T-helper 22 cell (primary cell): ENCODE data around the gene CASKIN2.

Experiments
- DNase-seq: peaks from one replicate; pipeline ENCODE4 v3.0.0-alpha.2; 2020; ENCODE audit warnings: low read depth

The CASKIN2 gene

DNA sequence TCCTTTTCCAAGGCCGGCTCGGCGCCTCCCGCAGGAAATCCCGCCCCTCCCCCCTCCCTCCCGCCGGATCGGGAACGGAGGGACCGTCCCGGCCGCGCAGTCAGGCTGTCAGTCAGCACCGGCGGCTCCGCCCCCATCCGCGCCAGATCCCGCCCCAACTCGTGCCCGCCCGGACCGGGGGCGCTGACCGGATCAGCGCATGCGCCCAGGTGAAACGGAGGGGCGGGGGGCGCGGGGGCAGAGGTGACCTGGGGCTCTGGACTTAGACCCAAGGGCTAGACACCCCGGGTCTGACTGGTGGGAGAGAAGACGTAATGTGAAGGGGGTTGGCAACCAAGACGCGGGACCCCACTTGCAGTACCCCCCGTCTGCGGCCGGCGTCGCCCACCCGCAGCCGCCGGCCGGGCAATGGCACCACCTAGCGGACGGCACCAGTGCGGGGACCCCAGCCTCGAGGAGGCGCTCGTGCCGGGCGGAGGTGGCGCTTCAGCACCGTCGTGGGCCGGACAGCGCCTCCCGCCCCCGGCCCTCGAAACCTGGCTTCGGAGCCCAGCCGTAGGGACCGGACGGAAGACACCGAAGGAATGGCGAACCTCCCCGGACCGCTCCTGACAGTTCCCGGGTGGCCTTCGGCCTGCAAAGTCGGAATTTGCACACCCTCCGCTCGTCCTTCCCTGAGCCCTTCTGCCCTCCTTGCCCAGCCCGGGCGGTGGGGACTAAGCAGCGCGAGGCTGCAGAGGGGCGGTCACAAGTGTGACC is at the start of gene CASKIN2:
CASKIN2 (minus strand) TSS at position 42 of the 759 bp plus-strand sequence. CDS start 1,733 bp downstream, outside the sequence.
- peak; percentile 51 for DNase-seq

DNA sequence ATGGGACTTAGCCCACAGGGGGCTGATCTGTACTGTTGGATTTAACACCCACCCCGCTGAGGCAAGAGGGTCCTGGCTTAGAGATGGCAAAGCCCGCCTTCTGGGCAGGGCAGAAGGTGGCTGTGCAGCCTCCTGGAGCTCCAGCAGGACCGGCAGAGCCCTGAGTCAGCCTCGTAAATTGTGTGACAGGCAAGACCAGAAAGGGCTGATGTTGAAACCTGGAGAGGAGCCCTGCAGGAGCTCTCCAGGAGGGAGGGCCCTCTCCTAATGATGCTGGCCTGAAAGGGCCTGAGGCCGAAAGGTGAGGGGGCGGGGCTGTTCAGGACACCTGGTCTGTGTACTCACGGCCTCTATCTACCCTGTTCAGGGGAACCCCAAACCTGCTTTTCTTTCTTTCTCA is 49.7 kb upstream of the CASKIN2 start:
- DNase-seq: no peak

DNA sequence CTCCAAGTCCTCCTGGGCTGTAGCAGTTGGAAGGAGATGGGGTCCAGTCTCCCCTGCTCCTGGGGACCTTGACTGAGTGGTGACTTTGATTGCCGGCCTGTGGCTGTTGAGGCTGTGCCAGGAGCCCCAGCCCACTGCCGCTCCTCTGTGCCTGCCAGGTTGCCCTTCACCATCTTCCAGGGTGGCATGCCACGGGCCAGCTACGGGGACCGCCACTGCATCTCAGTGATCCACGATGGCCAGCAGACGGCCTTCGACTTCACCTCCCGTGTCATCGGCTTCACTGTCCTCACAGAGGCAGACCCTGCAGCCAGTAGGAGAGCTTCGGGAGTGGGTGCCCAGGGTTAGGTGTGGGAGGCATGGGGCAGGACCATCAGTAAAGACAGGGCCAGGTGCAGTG is 48.9 kb upstream of the CASKIN2 start:
- DNase-seq: no peak

DNA sequence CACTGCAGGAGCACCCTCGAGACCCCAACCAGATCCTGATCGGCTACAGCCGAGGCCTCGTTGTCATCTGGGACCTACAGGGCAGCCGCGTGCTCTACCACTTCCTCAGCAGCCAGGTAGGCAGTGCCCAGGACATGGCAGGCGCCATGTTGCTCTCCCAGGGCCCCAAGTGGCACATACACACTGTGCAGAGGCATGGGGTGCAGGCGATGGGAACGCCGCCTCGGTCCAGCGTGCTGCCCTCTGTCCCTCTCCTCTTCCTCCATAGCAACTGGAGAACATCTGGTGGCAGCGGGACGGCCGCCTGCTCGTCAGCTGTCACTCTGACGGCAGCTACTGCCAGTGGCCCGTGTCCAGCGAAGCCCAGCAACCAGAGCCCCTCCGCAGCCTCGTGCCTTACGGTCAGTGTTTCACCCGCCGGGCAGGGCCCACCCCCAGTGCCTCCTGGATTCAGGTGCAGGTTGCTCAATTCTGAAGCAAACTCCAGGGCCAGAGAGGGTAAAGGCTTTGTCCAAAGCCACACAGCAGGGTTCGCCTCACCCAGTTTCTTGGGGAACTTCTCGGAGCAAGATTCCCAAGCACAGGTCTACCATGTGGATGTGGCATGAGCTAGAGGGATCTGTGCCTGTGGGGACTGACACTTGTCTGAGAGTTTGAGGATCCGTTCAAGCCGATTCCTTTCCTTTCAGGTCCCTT is 47.9 kb upstream of the CASKIN2 start:
- DNase-seq: no peak

DNA sequence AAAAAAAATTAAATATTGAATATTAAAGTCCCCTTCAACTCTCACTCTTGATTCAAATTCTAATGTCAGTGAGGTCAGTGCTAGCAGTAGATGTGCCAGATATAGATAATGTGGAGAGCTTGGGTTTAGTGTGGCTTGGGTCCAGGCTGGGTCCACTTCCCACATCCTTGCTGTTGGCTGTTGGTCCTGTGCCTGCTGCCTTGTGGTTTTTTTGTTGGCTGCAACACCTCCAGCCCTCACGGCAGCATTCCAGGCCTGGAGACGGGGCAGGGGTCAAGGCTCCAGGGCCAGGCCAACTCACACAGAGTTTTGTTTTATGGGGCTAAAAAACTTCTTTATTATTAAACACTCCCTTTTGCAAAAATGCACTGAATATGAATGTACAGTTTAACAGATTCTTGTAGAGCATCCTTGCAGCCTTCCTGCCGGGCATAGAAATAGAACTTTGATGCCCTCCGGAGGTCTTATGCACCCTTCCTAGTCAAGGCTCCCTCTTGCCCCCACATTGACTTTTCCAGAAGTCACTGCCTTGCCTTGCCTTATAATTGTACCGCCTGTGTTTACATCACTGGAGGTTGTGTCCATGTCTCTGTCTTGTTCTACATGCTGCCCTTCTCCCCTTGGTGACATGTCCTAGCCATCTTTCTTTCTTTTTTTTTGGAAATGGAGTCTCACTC is 46.7 kb upstream of the CASKIN2 start:
- DNase-seq: no peak

- no peak for DNase-seq
Measured at GRCh38 chr17:75559958-75560533, 44.7 kb upstream of the CASKIN2 start.

- no peak for DNase-seq
Measured at GRCh38 chr17:75558666-75559530, 43.6 kb upstream of the CASKIN2 start.

DNA sequence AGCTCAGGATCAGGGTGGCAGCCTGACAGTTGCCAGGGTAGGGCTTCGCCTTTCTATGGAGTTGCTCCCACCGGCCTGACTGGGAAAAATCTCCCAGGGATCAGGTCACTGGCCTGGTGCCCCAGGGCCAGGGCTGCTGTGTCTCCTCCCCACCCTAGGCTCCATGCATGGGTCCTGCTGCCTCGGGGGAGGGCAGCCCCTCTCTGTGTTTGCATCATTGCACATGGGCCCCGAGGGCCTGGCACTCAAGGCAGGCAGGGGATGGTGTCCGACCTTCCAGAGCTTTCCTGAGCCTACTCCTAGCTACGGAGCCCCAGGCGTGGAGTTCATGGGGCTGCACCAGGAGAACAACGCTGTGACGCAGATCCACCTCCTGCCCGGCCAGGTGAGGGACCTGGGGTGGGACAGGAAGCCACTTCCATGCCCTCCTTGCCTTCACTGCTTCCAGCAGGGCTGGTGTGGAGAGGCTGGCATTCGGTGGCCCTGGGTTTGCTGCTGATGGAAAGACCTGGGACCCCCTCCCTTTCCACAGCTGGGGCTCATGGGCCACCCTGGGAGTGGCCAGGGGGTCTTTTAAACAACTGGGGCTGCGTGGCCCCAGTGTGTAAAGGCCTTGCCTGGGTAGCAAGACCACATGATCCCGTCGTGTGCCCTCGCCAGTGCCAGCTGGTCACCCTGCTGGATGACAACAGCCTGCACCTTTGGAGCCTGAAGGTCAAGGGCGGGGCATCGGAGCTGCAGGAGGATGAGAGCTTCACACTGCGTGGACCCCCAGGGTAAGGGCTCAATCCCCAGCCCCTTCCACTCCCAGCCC is 42.7 kb upstream of the CASKIN2 start:
- DNase-seq: no peak

- DNase-seq: no peak
Measured at GRCh38 chr17:75557075-75557851, 41.9 kb upstream of the CASKIN2 start.

GRCh38 chr17:75555679-75556153 is 40.4 kb upstream of the CASKIN2 start:
- DNase-seq: no peak

DNA sequence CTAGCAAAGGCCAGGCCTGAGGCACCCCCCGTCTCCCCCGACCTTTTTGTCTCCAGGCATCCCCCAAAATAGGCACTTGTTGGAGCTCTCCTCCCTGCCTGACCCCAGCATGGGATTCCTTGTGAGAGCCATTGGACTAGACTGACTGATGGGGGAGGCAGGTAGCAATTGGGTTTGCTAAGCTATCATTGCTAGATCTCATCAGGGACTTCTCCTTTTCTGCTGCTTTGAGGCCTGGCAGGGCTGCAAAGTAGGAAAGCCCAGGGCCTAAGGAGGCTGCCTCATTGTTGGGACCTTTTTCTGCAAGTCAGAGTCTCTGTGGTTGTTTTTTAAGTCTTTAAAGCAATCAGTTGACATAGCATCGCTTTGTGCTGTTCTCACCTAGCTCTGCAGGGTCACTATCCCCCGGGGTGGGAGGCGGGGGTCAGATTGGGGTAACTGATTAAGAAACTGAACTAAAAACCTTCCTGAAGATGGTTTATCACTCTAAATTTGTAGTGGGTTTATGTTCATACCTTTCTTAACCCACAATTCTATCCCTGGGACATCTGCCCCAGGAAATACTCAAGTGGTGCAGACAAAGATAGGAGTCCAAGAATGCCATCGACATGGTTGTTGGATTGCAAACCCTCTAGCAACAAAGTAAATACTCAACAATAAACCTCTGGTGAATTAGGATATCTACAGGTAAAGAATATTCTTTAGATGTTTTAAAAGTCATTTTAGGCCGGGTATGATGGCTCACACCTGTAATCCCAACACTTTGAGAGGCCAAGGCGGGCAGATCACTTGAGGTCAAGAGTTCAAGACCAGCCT is 38.2 kb upstream of the CASKIN2 start:
- no peak for DNase-seq

- no peak for DNase-seq
Measured at GRCh38 chr17:75552425-75553294, 37.3 kb upstream of the CASKIN2 start.

- no peak for DNase-seq
Measured at GRCh38 chr17:75551266-75551665, 35.9 kb upstream of the CASKIN2 start.

DNA sequence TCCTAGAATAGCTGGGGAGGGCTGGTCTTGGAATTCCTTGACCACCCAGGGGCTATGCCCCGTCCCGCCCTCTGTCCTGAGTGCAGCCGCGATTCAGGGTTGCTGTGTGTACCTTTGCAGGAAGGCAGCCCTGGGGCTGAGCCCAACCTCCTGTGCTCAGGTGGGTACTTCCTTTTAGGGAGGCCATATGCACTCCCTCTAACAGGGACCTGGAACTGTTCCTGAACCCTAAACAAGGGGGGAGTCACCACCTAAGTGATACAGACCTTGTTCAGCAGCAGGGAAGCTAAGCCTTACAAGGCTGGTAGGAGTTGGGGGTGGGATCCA is 34.8 kb upstream of the CASKIN2 start:
- DNase-seq: no peak

GRCh38 chr17:75549246-75550138 is 34.2 kb upstream of the CASKIN2 start:
- DNase-seq: no peak

GRCh38 chr17:75548813-75549212 is 33.5 kb upstream of the CASKIN2 start:
- DNase-seq: no peak

DNA sequence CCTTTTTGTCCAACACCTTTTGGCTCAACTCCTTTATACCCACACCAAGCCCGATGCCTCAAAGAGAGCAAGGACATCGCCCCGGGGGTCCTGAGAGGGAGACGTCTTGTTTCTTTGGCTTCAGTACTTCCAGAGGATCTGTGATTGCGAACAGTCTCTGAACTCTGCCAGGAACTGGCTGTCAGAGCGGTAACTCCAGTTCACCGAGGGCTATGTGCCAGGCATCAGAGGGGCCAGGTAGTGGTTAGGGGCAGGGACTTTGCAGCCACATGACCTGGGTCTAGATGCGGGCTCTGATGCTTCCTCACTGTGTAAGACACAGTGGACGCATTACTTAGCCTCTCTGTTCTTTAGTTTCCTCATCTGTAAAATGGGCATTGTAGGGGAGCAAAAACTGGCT is 31.8 kb upstream of the CASKIN2 start:
- no peak for DNase-seq
